NB4 (cell line): ENCODE measurements around the gene AMIGO1.

ENCODE experiments used
- DNase-seq: peaks from one replicate; pipeline ENCODE4 v3.0.0; 2010; ENCODE audit warnings: low read depth
- H3K4me3 ChIP-seq: one replicate; pipeline ENCODE4 v1.5.1; 2011; ENCODE audit warnings: mild to moderate bottlenecking, low read depth, low read length, moderate library complexity
- CTCF ChIP-seq: IDR thresholded peaks from one replicate; pipeline ENCODE4 v1.5.1; 2012; ENCODE audit warnings: low read depth, low read length
- MAX ChIP-seq: IDR thresholded peaks from 2 replicates; pipeline ENCODE4 v1.6.1; 2011; ENCODE audit warnings: low read depth, low read length
- MYC ChIP-seq: IDR thresholded peaks from 2 replicates; pipeline ENCODE4 v1.6.1; 2011; ENCODE audit warnings: low read depth, low read length
- POLR2A ChIP-seq: IDR thresholded peaks from 2 replicates; pipeline ENCODE4 v1.6.1; 2011; ENCODE audit warnings: mild to moderate bottlenecking; ENCODE audit not compliant: insufficient read length; ENCODE audit errors: extremely low read depth

The AMIGO1 gene

GRCh38 chr1:109509176-109510134 lies at the start of gene AMIGO1:
Gene AMIGO1 (minus strand): TSS chr1:109509727. CDS start chr1:109508912, 815 bp downstream.
- peak; percentile 81 for DNase-seq
- TF ChIP-seq POLR2A (no peak), MAX (0 out of 2 replicates have a peak, but pooled peaks have one; percentile 6)
- peak within 1 kb of the TSS; percentile 66 for H3K4me3 ChIP-seq

GRCh38 chr1:109557520-109557919 lies 48.0 kb upstream of the AMIGO1 start:
- no peak for DNase-seq
- TF ChIP-seq MYC, result no peak
- TF ChIP-seq CTCF, result no peak
- no peak for TF ChIP-seq MAX
- no peak for TF ChIP-seq POLR2A
- H3K4me3 ChIP-seq, result no peak overlapping the region

- no peak for DNase-seq
- no peak overlapping the region for H3K4me3 ChIP-seq
- no peak for TF ChIP-seq MYC
- TF ChIP-seq MAX, result no peak
- no peak for TF ChIP-seq POLR2A
- TF ChIP-seq CTCF, result no peak
Observed at GRCh38 chr1:109556563-109556962, 47.0 kb upstream of the AMIGO1 start.

- peak; percentile 98 for DNase-seq
- H3K4me3 ChIP-seq, result peak within 1 kb of the TSS; percentile 95
- TF ChIP-seq CTCF (no peak), POLR2A (peak; percentile 83), MYC (peak; percentile 70; the same call in 1 of the 2 replicates), MAX (peak; percentile 41)
Observed at GRCh38 chr1:109548321-109549267, 39.1 kb upstream of the AMIGO1 start, which contains the start of gene GNAI3. Gene GNAI3 (plus strand): TSS chr1:109548615. CDS start chr1:109548721, 106 bp downstream.

- TF ChIP-seq CTCF (no peak), MYC (no peak), MAX (no peak), POLR2A (no peak)
- DNase-seq, result peak; percentile 46
- H3K4me3 ChIP-seq, result peak overlapping the region; percentile 95
Observed at GRCh38 chr1:109547463-109548320, 38.2 kb upstream of the AMIGO1 start.
